NOMO-1 (cell line): ENCODE data around the gene SFXN1.
A peak's percentile ranks its signal among the peaks of the same experiment; 100 is the strongest.
"Not testable (repeated sequence)": the region's sequence is repeated elsewhere in the genome, so short reads cannot be mapped to it uniquely, and the experiment has no call there.

ENCODE experiments used
- DNase-seq, 2 experiments: peaks; one replicate each; lab custom pipeline; 2025; ENCODE audit not compliant: unreplicated experiment in 2 of 2; lab: John Stamatoyannopoulos, UW

Gene SFXN1

GRCh38 chr5:175478384-175479124 lies at the start of gene SFXN1:
Gene SFXN1, plus strand, starts transcription at chr5:175478560. Its CDS starts 13,544 bp downstream, at chr5:175492104.
- peak; percentile 59 to 73 for DNase-seq

GRCh38 chr5:175434800-175435199 lies 43.6 kb upstream of the SFXN1 start:
- no peak for DNase-seq

- no peak for DNase-seq
Observed at GRCh38 chr5:175436359-175436758, 42.0 kb upstream of the SFXN1 start.

GRCh38 chr5:175438234-175438857 lies 40.0 kb upstream of the SFXN1 start:
- DNase-seq = no peak

GRCh38 chr5:175443514-175444059 lies 34.8 kb upstream of the SFXN1 start:
- no peak for DNase-seq

- DNase-seq = no peak
Observed at GRCh38 chr5:175444060-175444904, 34.1 kb upstream of the SFXN1 start, which contains the start of gene DRD1. Gene DRD1, minus strand, starts transcription at chr5:175444182. Its CDS starts 1,083 bp downstream, at chr5:175443099.

GRCh38 chr5:175444905-175445456 lies 33.4 kb upstream of the SFXN1 start:
- DNase-seq = no peak

- not testable (repeated sequence) for DNase-seq
Observed at GRCh38 chr5:175446378-175446777, 32.0 kb upstream of the SFXN1 start.

GRCh38 chr5:175447571-175447970 lies 30.8 kb upstream of the SFXN1 start:
- no peak for DNase-seq

GRCh38 chr5:175448276-175448675 lies 30.1 kb upstream of the SFXN1 start:
- DNase-seq = no peak

GRCh38 chr5:175452166-175452565 lies 26.2 kb upstream of the SFXN1 start:
- DNase-seq = no peak

- DNase-seq = not testable (repeated sequence)
Observed at GRCh38 chr5:175454338-175454737, 24.0 kb upstream of the SFXN1 start.

GRCh38 chr5:175456105-175456742 lies 22.1 kb upstream of the SFXN1 start:
- no peak for DNase-seq

GRCh38 chr5:175457466-175457865 lies 20.9 kb upstream of the SFXN1 start:
- DNase-seq = no peak

GRCh38 chr5:175460126-175460525 lies 18.2 kb upstream of the SFXN1 start:
- DNase-seq = peak in 1 of 2 experiments; percentile 8

- DNase-seq = no peak
Observed at GRCh38 chr5:175460552-175460951, 17.8 kb upstream of the SFXN1 start.

GRCh38 chr5:175461370-175461769 lies 17.0 kb upstream of the SFXN1 start:
- no peak for DNase-seq

- no peak for DNase-seq
Observed at GRCh38 chr5:175463641-175464040, 14.7 kb upstream of the SFXN1 start.

GRCh38 chr5:175464074-175464941 lies 14.1 kb upstream of the SFXN1 start:
- peak in 1 of 2 experiments; percentile 55 for DNase-seq
